Adrenal gland (tissue), 12 donors: Measurements from ENCODE around the gene GALNT10. TPM values are rescaled to one million over a fixed set of nuclear protein-coding genes. Genes with fewer than 3 reads are reported as not detected.

ENCODE experiments used
- DNase-seq, 7 donors: peaks; one replicate each; pipeline ENCODE4 v3.0.0-alpha.2; 2019 to 2020
- H3K27ac ChIP-seq, 5 donors: fragments of 200-600 bp; sonication (generic) in 4 of 5; 1 replicate in 3 of 5; 2 replicates in 2 of 5; pipeline versions ENCODE4 v1.5.1 to v1.8.0; 2016 to 2020; ENCODE audit warnings: mild to moderate bottlenecking in 1 of 5
- H3K27me3 ChIP-seq: fragments of 200-600 bp; 2 replicates; pipeline ENCODE4 v1.8.0; 2021
- H3K36me3 ChIP-seq, 2 donors: fragments of 200-600 bp; replicated peaks in 1 of 2; 1 replicate in 1 of 2; 2 replicates in 1 of 2; pipeline versions ENCODE4 v1.5.1 to v1.8.0; 2018 to 2022
- H3K4me1 ChIP-seq, 2 donors: fragments of 200-600 bp; replicated peaks in 1 of 2; 1 replicate in 1 of 2; 2 replicates in 1 of 2; pipeline versions ENCODE4 v1.5.1 to v1.8.0; 2018 to 2021
- H3K4me3 ChIP-seq, 4 donors: fragments of 200-600 bp; sonication (generic) in 3 of 4; one replicate each; pipeline ENCODE4 v1.5.1; 2016 to 2018
- H3K9me3 ChIP-seq, 3 donors: fragments of 200-600 bp; sonication (generic) in 1 of 3; replicated peaks in 1 of 3; 1 replicate in 2 of 3; 2 replicates in 1 of 3; pipeline versions ENCODE4 v1.5.1 to v1.8.0; 2016 to 2021
- CTCF ChIP-seq, 6 experiments: fragments of 450-650 bp in 4 of 6; fragments of 200-600 bp in 2 of 6; sonication (generic) in 1 of 6; IDR thresholded peaks; 1 replicate in 5 of 6; 2 replicates in 1 of 6; pipeline versions ENCODE4 v1.5.1 to v1.8.0; 2016 to 2021; ENCODE audit warnings: antibody characterized with exemption in 6 of 6, mild to moderate bottlenecking in 2 of 6, moderate library complexity in 1 of 6
- POLR2A ChIP-seq, 2 donors: fragments of 450-650 bp; IDR thresholded peaks; one replicate each; pipeline ENCODE4 v1.6.1; 2017; ENCODE audit warnings: antibody characterized with exemption in 2 of 2, mild to moderate bottlenecking in 2 of 2, moderate library complexity in 1 of 2
- WGBS, 4 donors: extraction: QIAGEN DNeasy Blood & Tissue Kit in 2 of 4; methylation state at CpG; one replicate each; pipeline versions ENCODE4 v1.1.5 to v1.1.7; 2013 to 2017; 5-methylcytosine and 5-hydroxymethylcytosine counted together
- intact Hi-C, 2 donors: fragments of 100-400 bp; cut with DNase I; formaldehyde crosslinking; loops; one replicate each; pipeline versions ENCODE4 v1.14.1 to v1.15.0; 2022 to 2023
- polyA plus RNA-seq, 3 donors: library from polyadenylated mRNA; stranded (reverse); fragments of 200-250 nt in 2 of 3; fragments of 350-450 nt in 1 of 3; fragmentation: Illumina TruSeq in 1 of 3; extraction: RNeasy Lipid Tissue Mini Kit (QIAGEN cat#74804) in 1 of 3; gene quantifications; one replicate each; pipeline ENCODE4 v1.2.3, GENCODE V29; 2013 to 2014
- total RNA-seq, 9 donors: library from RNA; depleted of rRNA in 4 of 9; stranded (reverse); fragments of >200 nt in 4 of 9; fragments of 120-200 nt in 1 of 9; fragmentation: NEBNext Ultra II Directional in 1 of 9; extraction: Animal tissue kit (Norgen Biotek cat#: 25700) in 1 of 9; gene quantifications; one replicate each; pipeline versions ENCODE4 v1.1.0 to v1.2.4, GENCODE V29; 2013 to 2023
- donor health status: healthy with polysubstance abuse.
- donor health status: Bipolar disorder and iron deficiency.
- donor health status: DM: yes; HTN: yes; CAD: no.
- donor health status: DM: no; HTN: no; CAD: no.
- donor health status: DM: no; HTN: no; CAD: no.
- donor health status: DM: yes; HTN: yes; CAD: no.

Gene GALNT10
- total and polyA plus RNA-seq, 12 donors = 5.6 to 74.1 (median 43.4) TPM

DNA sequence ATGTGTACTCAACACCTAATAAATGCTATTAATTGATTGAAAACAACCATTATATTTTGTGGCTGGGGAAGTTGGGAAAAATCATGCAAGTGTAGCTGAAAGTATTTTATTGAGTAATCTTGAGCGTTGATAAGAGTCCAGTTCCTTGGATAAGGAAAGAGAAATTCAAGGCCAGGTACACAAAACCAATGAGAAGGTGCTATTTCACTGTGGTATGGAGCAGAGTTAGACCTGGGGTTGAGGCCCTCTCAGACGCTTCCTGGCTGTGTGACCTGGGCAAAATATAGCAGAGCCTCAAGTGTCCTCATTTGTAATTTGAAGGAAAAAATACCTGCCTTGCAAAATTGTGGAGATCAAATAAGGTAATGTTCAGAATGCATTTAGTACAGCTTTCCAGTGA lies 50.1 kb downstream of the GALNT10 start:
- intact Hi-C loops = no loop called here

GRCh38 chr5:154241021-154241420 lies 50.5 kb downstream of the GALNT10 start:
- no peak overlapping the region for H3K27ac ChIP-seq
- no peak for DNase-seq
- peaks cover 15 to 38% of the 10 kb centered on the region in 2 donors for H3K4me1 ChIP-seq
- TF ChIP-seq POLR2A (IDR thresholded peaks at IDR 0.05) = no peak
- TF ChIP-seq CTCF (IDR thresholded peaks at IDR 0.05) = no peak
- H3K36me3 ChIP-seq = no peaks in the 10 kb centered on the region
- 81 to 92% (median 87%) methylated on average over 4 of the region's 4 CpGs for WGBS, 4 donors
- intact Hi-C loops = no loop called here
- H3K27me3 ChIP-seq = no peaks in the 10 kb centered on the region
- H3K9me3 ChIP-seq = no peaks in the 10 kb centered on the region
- no peak overlapping the region for H3K4me3 ChIP-seq

More for the DNA sequence above, 50.1 kb downstream of the GALNT10 start:
- Histone ChIP-seq H3K27ac (peak overlapping the region in 1 of 5 donors; percentile 12), H3K36me3 (no peaks in the 10 kb centered on the region), H3K4me3 (no peak overlapping the region), H3K9me3 (no peaks in the 10 kb centered on the region), H3K27me3 (no peaks in the 10 kb centered on the region), H3K4me1 (peaks cover 15 to 38% of the 10 kb centered on the region in 2 donors)
- DNase-seq = peak in 1 of 7 donors; percentile 18
- TF ChIP-seq POLR2A (IDR thresholded peaks at IDR 0.05) = no peak
- no peak for TF ChIP-seq CTCF (IDR thresholded peaks at IDR 0.05)
- 45 to 51% (median 47%) methylated on average over 2 of the region's 2 CpGs for WGBS, 4 donors

DNA sequence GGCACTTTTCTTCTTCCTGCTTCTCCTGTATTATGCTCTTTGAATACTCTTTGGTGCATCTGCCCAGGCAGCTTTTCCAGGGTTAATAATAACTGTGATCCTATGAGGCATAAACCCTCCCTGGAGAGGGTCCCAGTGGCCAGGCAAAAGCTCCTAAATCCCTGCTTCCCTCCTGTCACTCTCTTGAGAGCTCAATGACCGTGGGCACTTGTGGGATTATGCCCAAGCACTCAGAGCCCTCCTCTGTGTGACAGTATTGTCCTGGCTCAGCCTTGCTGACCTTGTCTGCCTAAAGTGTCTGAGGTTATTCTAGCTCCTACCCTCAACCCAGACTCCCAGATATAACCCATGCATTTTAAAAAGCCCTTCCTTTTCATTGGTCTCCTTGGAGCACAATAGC lies 51.9 kb downstream of the GALNT10 start:
- peak in 1 of 7 donors; percentile 27 for DNase-seq
- TF ChIP-seq POLR2A (IDR thresholded peaks at IDR 0.05) = no peak
- Histone ChIP-seq H3K9me3 (no peaks in the 10 kb centered on the region), H3K36me3 (no peaks in the 10 kb centered on the region), H3K4me1 (peaks cover 15 to 36% of the 10 kb centered on the region in 2 donors), H3K27me3 (no peaks in the 10 kb centered on the region), H3K27ac (peak overlapping the region in 1 of 5 donors; percentile 15), H3K4me3 (no peak overlapping the region)
- 36 to 74% (median 61%) methylated on average over 1 of the region's 1 CpG for WGBS, 4 donors
- intact Hi-C loops = no loop called here

GRCh38 chr5:154242964-154243376 lies 52.4 kb downstream of the GALNT10 start:
- no peak for DNase-seq
- intact Hi-C loops = no loop called here
- peak overlapping the region in 1 of 5 donors; percentile 15 for H3K27ac ChIP-seq
- 0 to 23% (median 8%) methylated on average over 1 of the region's 1 CpG for WGBS, 4 donors
- no peak overlapping the region for H3K4me3 ChIP-seq
- H3K4me1 ChIP-seq = peaks cover 13 to 31% of the 10 kb centered on the region in 2 donors
- no peaks in the 10 kb centered on the region for H3K27me3 ChIP-seq
- H3K36me3 ChIP-seq = no peaks in the 10 kb centered on the region
- H3K9me3 ChIP-seq = no peaks in the 10 kb centered on the region
- TF ChIP-seq POLR2A (IDR thresholded peaks at IDR 0.05) (no peak), CTCF (IDR thresholded peaks at IDR 0.05) (no peak)

DNA sequence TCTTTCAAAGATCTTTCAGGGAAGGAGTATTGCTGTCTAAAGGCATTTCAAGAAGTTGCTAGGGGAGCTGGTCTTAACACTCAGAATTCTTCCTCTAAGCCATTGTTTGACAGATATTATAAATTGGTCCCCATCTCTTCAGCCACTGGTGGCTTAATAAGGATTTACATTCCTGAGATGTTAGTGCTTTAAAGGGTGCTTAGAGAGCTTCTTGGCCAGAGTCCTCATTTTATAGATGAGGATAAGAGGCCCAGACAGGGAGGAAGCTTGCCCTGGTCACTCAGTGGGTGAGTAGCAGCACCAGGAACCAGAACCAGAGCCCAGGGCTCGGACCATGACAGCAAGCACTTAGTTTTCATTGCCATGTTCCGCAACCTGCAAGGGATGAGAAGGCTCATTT lies 53.2 kb downstream of the GALNT10 start:
- intact Hi-C loops = no loop called here
- WGBS, 4 donors = 94 to 100% (median 98%) methylated on average over 2 of the region's 2 CpGs
- H3K27ac ChIP-seq = no peak overlapping the region
- DNase-seq = no peak
- H3K9me3 ChIP-seq = no peaks in the 10 kb centered on the region
- no peaks in the 10 kb centered on the region for H3K36me3 ChIP-seq
- TF ChIP-seq CTCF (IDR thresholded peaks at IDR 0.05) (no peak), POLR2A (IDR thresholded peaks at IDR 0.05) (no peak)
- no peaks in the 10 kb centered on the region for H3K27me3 ChIP-seq
- peaks cover 12 to 23% of the 10 kb centered on the region in 2 donors for H3K4me1 ChIP-seq
- H3K4me3 ChIP-seq = no peak overlapping the region
